Left colon (tissue), 2 donors: Measurements from ENCODE around the gene CLIP4. TPM values are rescaled to one million over a fixed set of nuclear protein-coding genes. Genes with fewer than 3 reads are reported as not detected.
A peak's percentile ranks its signal among the peaks of the same experiment; 100 is the strongest.

Experiments used
- ATAC-seq: fragments of 200-7000 bp; cut with Tn5 transposase; one replicate; pipeline ENCODE4 v1.9.1; 2020; ENCODE audit warnings: mild to moderate bottlenecking, moderate library complexity
- DNase-seq, 2 donors: peaks; one replicate each; pipeline ENCODE4 v3.0.0-alpha.2; 2020
- intact Hi-C, 2 donors: fragments of 100-400 bp; cut with DNase I in 1 of 2; cut with micrococcal nuclease in 1 of 2; formaldehyde crosslinking; loops; one replicate each; pipeline versions ENCODE4 v1.11.2 to v1.14.0; 2022; cut with DNase I, micrococcal nuclease
- long read RNA-seq: library from polyadenylated mRNA; unstranded; transcript quantifications from one replicate; pipeline ENCODE4 v2.0.0, GENCODE V29; 2021
- total RNA-seq, 2 donors: library from RNA; stranded (reverse); fragmentation: NEBNext Ultra II Directional; extraction: Animal tissue kit (Norgen Biotek cat#: 25700); gene quantifications; one replicate each; pipeline ENCODE4 v1.2.1, GENCODE V29; 2021
- donor health status: DM: no; HTN: no; CAD: no.
- donor health status: DM: yes; HTN: yes; CAD: no.

CLIP4 gene, protein sequence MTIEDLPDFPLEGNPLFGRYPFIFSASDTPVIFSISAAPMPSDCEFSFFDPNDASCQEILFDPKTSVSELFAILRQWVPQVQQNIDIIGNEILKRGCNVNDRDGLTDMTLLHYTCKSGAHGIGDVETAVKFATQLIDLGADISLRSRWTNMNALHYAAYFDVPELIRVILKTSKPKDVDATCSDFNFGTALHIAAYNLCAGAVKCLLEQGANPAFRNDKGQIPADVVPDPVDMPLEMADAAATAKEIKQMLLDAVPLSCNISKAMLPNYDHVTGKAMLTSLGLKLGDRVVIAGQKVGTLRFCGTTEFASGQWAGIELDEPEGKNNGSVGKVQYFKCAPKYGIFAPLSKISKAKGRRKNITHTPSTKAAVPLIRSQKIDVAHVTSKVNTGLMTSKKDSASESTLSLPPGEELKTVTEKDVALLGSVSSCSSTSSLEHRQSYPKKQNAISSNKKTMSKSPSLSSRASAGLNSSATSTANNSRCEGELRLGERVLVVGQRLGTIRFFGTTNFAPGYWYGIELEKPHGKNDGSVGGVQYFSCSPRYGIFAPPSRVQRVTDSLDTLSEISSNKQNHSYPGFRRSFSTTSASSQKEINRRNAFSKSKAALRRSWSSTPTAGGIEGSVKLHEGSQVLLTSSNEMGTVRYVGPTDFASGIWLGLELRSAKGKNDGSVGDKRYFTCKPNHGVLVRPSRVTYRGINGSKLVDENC
- total RNA-seq, result 1 to 10 TPM; 3.5 to 7.3 TPM
- long read RNA-seq, full-length matches to known transcripts, result 3 of 4 reads
- long read RNA-seq, partial matches to known transcripts, result 1 of 4 reads
- long read RNA-seq, other reads (novel, unspliced or antisense), result 0 of 4 reads

DNA sequence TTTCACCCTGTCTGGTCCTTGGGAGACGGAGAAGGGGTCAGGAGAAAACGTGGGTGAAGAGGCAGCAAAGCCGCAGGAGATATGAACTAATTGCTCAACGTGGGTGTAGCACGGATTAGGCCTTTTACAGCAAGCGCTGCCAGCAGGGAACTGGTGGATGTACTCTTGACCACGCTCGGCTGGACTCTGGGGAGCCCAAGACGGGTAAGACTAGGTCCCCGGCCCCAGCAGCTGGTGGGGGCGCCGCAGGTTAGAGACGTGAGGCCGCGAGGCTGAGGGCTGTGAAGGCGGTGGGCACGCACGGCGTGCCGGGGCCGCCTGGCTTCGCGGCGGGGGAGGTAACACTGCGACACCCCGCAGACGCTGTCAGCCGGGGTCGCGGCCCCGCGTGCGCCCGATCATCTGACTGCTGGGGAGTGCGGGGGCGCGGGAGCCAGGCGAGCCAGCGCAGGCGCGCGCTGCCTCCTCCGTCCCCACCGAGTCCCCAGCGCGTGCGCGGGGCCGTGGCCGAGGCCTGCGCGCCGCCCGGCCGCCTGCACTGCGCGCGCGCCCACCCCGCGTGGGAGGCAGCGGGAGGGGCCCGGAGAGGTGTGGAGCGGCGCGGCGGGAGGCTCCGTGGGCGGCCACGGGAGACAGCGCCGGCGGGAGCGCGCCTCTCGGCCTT is at the start of gene CLIP4:
TSS of gene CLIP4 (plus strand) at position 470 of the 664 bp plus-strand sequence. CDS start 5,974 bp downstream, outside the sequence.
- peak; percentile 34 to 41 for DNase-seq
- ATAC-seq, result peak; percentile 49
- intact Hi-C loops, result no loop called here

DNA sequence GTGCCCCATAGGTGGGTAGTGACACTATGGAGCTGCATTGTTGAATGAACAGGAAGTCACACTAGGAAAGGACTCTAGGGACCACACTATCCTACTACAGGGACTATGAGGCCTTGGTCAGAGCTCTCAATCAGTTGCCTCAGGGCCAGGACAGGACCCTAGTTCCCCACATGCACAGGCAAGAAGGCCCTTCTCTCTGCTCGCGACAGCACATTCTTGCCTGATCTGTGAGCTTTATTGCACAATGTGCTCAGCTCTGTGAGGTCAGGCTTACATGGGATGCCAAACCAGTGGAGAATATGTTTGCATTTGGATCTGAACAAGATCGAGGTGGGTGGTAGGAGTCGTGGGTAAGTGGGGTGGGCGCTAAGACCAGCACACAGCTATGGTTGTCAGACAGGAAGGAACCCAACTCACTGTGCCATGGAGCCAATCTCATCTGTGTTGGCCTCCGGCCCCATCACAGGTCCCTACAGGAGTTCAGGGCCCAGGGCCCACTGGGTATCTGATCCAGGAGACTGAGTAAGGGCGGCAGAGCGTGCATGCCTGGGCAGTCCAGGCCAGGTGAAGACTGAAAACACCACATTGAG is 48.8 kb upstream of the CLIP4 start:
- no peak for DNase-seq
- intact Hi-C loops, result no loop called here
- no peak for ATAC-seq

DNA sequence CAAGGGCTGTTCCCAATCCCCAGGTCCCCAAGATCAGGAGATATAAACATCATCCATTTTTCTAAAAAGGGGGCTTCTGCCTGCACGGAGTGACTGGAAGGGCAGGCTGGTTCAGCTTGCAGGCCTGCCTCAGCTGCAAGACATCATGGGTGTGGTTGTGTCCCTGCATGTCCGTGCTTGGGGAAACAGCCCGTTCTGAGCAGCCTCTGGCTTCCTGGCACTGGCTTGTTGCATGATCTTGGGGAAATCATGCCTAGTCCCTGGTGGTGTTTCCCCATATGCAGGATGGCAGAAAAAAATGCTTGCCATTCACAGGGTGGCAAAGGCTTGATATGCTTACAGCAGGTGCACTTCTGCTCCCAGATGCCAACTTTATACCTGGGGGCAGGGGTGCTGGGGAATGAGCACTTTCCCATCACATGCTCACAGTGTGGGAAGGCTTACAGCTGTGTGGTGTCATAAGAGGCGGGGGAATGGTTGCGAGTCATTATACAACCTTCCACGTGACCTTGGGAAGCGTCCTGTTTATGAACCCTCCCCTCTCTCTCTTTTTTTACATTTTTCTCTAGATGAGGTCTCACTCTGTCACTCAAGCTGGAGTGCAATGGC is 48.1 kb upstream of the CLIP4 start:
- intact Hi-C loops, result no loop called here
- DNase-seq (no peak), ATAC-seq (no peak)

DNA sequence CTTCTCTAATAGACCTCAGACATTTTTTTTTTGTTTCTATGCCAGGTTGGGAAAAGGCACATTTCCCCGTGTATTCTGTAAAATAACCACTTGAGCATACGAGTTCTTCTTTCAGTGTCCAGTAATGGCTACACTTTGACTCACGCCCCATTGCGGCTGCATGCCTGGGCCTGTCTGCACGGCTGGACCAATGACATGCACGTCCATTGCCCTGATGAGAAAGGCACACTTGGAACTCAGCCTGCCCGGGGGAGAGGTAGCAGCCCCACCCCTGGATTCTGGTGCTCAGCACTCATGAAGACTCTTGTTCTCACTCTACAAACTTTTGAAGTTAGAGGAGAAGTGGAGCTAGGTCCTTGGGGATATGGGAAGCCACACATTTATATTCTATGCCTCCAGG is 46.7 kb upstream of the CLIP4 start:
- DNase-seq, result no peak
- intact Hi-C loops, result no loop called here
- no peak for ATAC-seq

DNA sequence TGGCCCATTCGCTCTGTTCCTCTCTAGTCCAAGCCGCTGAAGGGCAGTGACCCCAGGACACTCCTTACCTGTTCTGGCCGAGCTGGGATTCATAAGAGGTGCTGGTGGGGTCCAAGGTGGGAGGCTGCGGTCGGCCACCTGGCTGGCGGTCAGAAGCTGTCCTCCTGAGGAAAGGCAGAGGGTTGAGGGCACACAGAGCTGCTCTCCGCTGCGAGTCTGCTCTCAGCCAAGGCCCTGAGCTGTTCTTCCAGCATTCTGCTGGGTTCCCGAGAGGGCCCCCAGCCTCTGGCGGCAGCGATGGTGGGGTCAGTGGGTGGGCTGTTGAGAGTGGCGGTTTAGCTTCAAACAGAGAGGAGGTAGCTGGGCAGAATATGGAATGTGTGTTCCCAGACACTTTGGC is 44.7 kb upstream of the CLIP4 start:
- DNase-seq, result no peak
- ATAC-seq, result no peak
- intact Hi-C loops, result no loop called here

DNA sequence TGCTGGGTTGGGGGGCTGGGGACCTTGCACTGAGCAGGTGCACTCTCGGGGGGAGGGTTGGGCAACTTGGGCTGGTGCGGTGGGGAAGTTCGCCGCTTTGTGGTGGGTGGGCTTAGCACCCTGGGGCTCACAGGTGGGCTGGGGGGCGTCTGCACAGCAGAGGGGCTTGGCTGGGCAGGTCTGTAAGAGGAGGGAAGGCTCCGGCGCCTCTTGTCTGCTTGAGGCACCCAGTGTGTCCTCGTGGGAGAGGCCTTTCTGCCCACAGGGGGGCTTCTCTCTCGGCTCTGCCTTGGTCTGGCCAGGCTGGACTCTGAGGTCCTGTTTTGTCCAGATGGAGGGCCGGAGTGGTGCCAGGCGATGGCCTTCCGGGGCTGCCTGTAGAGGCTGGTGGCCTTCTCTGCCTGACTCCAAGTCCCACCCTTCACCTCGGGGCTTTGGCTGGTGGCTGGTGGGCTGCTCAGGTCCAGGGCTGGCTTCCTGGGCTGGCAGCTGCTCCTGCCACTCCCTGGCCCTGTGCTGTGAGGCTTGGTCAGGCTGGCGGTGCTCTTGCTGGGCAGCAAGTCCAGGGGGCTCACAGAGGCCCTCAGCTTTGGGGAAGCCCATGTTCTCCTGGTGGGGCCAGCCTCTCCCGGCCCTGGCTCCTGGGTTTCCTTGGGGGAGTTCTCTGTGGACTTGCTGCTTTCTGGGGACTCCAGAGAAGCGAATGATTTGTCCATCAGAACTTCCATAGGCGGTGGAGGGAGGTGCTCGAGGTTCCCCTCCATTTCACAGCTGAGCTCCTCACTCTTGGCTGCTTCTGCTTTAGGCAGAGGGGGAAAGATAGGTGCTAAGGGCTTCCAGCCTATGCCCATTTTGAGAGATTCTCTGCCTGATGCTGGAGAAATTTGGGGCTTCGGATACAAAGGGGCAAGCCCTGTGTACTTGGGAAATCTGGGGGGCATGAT is 43.9 kb upstream of the CLIP4 start:
- intact Hi-C loops, result no loop called here
- DNase-seq, result no peak
- ATAC-seq, result no peak

DNA sequence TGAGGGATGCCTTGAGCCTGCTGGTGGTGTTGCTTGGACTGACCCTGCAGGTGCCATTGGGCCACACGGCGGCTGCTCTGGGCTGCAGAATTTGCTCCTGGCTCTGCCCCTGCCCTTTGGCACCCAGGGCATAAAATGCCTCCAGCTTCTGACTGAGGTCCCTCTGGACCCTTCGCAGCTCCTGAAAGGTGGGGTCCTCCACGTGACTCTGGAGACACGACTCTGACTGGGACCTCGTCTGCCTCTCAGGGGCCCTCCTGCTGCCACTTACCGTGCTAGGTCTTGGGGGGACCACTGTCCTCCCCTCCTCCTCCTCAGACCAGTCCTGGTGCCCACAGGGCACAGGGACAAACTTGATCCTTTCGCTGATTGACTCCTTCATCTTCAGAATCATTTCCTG is 43.0 kb upstream of the CLIP4 start:
- ATAC-seq, result no peak
- intact Hi-C loops, result no loop called here

DNA sequence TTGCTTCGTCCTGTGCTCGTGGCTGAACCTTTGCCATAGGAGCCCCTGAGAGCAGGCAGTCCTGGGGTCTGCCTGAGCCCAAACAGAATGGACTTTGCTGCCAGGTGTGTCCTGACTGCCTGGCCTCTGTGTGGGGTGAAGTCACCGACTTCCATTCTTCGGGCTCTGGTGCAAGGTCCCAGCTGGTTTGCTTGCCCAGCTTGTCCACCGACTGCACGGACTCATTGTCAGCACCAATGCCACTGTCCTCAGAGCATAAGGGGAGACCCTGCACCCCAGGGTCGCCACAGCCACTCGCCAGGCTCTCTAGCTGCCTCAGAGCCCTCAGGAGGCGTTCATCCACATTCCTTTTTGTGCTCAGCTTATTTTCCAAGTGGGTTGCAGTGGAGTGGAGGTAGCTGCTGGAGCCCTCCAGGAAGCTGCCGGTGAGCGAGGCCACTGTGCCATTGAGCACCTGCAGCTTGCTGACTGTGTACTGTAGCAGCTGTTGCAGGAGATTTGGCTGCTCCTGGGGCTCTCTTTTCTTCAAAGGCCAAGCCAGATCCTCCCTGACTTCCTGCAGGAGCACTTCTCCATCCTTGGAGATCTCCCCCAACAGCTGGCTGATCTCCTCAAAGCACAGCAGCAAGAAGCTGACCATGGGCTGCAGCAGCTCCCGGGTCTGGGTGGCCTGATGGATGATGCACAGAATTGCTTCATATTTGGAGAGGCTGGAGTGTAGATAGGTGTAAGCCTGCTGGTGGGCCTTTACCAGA is 42.1 kb upstream of the CLIP4 start:
- ATAC-seq, result no peak
- DNase-seq, result no peak
- intact Hi-C loops, result no loop called here

More for the DNA sequence above, 43.0 kb upstream of the CLIP4 start:
- DNase-seq, result no peak

DNA sequence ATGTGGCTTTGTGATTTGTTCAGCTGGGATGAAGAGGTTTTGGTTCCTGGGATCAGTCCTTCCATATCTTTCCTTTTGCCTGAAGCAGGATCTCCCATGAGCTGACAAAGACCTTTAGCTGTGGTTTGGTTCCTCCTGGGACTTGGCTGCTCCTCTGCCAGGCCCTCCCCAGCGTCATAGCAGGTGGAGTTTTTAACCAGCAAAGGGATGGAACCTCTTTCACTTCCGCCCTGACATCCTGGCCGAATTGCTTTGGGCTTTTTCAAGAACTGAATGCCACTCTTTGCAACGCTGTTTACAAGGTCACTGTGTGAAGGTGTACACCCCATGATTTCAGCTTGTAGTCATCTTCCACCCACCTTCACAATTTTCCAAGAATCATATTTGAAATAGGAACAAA is 41.3 kb upstream of the CLIP4 start:
- DNase-seq (no peak), ATAC-seq (no peak)
- intact Hi-C loops, result no loop called here

DNA sequence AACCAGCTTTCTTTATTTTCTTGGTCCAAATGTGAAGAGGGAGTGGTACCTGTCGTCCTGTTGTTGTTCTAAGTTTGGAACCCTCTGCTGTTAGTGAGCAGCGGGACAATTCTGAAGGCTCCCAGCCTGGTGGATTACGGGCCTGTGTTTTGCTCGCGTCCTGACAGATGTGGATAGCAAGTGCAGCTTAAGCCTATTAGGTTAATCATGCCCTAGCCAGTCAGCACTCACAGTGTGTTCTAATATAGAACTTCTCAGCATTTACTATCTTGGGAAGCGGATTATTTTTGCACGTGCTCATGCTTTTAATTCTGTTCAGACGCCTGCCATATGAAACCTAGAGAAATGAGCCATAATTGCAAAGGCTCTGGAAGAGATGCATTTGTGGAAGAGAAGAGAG is 40.8 kb upstream of the CLIP4 start, which contains the start of gene PCARE:
TSS of gene PCARE (minus strand) at position 113 of the 400 bp plus-strand sequence. CDS start 262 bp downstream, outside the sequence.
- DNase-seq (no peak), ATAC-seq (no peak)
- intact Hi-C loops, result no loop called here

DNA sequence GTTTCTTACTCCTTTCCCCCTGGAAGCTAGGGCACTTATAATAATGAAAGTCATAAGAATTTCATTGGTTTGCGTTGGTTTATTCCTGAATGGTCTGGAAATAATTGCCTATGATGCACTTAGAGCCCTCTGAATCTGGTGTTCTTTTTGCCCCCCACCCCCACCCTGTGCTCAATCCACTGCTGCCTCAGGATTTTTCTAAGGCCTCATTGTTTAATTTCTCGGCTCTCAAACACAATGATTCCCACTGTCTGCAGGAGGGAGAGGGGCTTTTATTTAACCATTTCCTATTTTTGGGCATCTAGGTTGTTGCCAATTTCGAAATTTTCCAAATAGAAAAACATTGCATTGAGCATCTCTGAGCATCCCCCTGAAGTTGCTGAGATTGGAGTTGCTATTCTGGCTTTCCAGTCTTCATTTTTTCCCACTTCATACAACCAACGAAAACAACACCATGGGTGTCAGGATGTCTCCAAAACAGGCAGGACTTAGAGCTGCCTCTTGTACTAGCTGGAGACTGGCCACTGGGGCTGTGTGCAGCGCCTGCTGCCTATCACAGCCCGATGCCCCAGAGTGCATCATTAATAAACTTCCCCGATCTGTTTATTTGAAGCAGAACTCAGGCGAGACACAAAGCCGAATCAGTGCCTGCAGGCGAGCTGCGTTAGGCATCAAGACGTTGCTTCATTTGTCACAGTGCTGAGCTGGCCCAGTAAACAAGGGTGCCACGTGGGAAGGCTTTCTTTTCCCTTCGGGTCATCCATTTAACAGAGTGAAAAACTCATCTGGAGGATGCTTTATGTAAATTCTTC is 39.1 kb upstream of the CLIP4 start:
- DNase-seq, result no peak
- intact Hi-C loops, result no loop called here

DNA sequence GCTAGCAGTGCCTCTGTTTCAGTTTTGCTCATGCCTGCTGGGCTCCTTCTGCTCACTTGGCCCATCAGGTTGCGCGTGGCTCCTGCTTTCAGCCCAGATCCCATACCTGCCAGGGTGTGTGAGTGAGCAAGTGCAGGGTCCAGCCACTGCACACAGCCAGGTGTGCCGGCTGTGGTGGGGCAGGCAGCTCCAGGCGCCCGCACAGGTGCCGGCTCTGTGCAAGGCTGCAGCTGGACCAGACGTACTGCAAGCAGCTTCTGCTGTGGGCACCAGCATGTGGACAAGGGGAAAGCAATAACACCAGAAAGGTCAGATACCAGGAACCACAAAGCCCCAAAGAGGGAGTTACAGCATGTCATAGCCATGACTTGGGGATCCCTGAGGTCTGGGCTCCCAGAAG is 35.3 kb upstream of the CLIP4 start:
- no peak for ATAC-seq

More for the DNA sequence above, 39.1 kb upstream of the CLIP4 start:
- ATAC-seq, result no peak

DNA sequence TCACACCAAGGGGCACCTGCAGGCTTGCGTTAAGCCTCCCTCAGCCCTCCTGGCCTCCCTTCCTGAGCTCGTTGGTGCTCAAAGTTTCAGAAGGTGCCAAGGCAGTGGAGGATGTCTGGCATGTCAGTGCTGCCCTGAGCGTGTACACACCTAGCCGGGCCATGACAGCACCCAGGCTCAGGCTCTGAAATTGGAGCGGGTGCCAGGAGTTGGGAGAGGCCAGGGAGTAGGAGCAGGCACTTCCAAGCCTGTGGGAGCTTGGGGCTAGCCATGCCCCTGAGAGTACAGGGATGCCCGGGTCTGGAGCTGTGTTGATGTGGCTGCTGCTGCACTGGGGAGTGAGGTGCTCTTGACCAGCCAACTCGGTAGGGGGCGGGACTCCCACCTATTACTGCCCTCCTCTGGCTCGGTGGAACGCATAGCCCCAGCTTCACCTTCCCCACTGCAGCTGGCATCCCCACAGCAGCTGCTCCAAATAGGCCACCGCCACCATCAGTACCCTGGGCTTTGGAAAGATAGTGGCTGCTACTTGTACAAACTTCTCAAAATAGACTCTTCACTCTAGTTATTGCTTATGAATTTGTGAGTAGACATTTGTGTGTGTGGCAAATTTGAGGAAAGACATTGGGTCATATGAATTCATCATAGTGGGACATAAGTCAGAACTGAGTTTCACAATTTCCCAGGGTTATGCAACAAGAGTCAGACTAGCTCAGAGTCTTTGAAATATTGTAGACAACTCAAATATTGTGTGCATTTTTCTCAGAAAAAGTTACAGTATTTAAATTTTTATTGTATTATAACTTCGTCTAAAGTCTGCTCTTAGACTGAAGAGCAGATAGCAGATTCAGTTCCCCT is 34.1 kb upstream of the CLIP4 start:
- no peak for ATAC-seq
- intact Hi-C loops, result no loop called here
- no peak for DNase-seq

More for the DNA sequence above, 35.3 kb upstream of the CLIP4 start:
- intact Hi-C loops, result no loop called here
- no peak for DNase-seq

DNA sequence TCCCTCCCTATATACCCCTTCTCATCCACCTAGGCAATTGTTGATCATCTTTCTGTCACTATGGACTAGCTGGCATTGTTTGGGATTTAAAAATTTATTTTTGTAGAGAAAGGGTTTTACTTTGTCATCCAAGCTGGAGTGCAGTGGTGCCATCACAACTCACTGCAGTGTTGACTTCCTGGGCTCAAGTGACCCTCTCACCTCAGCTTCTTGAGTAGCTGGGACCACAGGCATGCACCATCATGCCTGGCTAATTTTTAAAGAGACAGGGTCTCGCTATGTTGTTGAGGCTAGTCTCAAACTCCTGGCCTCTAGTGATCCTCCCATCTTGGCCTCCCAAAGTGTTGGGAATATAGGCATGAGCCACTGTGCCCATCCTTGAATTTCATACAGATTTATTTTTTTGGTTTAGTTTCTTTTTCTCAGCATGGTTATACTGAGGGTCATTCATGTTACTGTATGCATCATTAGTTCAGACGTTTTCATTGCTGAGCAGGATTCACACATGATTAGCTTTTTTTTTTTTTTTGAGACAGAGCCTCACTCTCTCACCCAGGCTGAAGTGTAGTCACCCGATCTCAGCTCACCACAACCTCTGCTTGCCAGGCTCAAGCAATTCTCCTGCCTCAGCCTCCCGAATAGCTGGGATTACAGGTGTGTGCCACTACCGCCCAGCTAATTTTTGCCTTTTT is 32.3 kb upstream of the CLIP4 start:
- DNase-seq (no peak), ATAC-seq (no peak)
- intact Hi-C loops, result no loop called here

DNA sequence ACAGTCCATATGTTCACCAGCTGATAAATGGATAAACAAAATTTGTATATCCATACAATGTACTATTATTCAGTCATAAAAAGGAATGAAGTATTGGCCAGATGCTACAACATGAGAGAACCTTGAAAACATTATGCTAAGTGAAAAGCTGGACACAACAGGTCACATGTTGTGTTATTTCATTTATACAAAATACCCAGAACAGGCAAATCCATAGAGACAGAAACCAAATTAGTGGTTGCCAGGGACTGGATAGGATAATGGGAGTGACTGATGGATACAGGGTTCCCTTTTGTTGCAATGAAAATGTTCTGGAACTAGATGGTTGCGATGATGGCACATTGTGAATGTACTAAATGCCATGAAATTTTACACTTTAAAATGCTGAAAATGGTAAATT is 30.7 kb upstream of the CLIP4 start:
- ATAC-seq, result no peak
- no peak for DNase-seq
- intact Hi-C loops, result no loop called here
